Measurements from ENCODE around the gene DCST2. TPM values are rescaled to one million over a fixed set of nuclear protein-coding genes. Genes with fewer than 3 reads are reported as not detected.
A peak's percentile ranks its signal among the peaks of the same experiment; 100 is the strongest.

Gene DCST2
- polyA plus RNA-seq, 3 donors, result 2.6 TPM; not detected in 2

- intact Hi-C loops (cut with micrococcal nuclease), result loop anchor here in 1 of 2 donors (5.0 kb wide), 1 partner anchor 33 kb away; no protein-coding TSS in a partner anchor
- H3K27ac Mint-ChIP-seq, result no peak overlapping the region
Measured at GRCh38 chr1:154983776-154984466, 49.7 kb downstream of the DCST2 start.

More at GRCh38 chr1:154983776-154984466, 49.7 kb downstream of the DCST2 start:
- Mint-ChIP-seq H3K36me3 (peaks cover 9 to 33% of the 10 kb centered on the region in 2 donors), H3K4me3 (no peak overlapping the region), H3K4me1 (peaks cover 14% of the 10 kb centered on the region), H3K9me3 (peaks cover 0 to 2% (median 0%) of the 10 kb centered on the region in 7 donors), H3K27me3 (ENCODE audit: low read depth in 3 of 3) (no peaks in the 10 kb centered on the region)
- H3K36me3 ChIP-seq (replicated peaks in 1 of 2; ENCODE audit: control insufficient read depth in 1 of 2, insufficient read depth in 2 of 2, low read length in 2 of 2), result peaks cover 13 to 18% of the 10 kb centered on the region in 2 donors
- H3K9me3 ChIP-seq (replicated peaks in 1 of 2; ENCODE audit: control insufficient read depth in 1 of 2, insufficient read depth in 1 of 2, low read length in 2 of 2), result no peaks in the 10 kb centered on the region
- 15% methylated on average over 12 of the region's 17 CpGs for whole genome bisulfite sequencing (ENCODE audit: insufficient coverage)
- H3K27me3 ChIP-seq (ENCODE audit: control insufficient read depth in 2 of 2, insufficient read depth in 2 of 2, low read length in 2 of 2), result no peaks in the 10 kb centered on the region
- H3K9ac ChIP-seq (ENCODE audit: insufficient read depth, low read length, poor library complexity, severe bottlenecking), result peak overlapping the region; percentile 65
- TF ChIP-seq CTCF (IDR thresholded peaks at IDR 0.05), result no peak
- peaks cover 22% of the 10 kb centered on the region for H4K20me1 ChIP-seq (ENCODE audit: insufficient read depth, low read length)
- peak overlapping the region in 1 of 2 donors; percentile 85 for H3K27ac ChIP-seq (ENCODE audit: low read depth in 1 of 2, low read length in 2 of 2)
- peaks cover 19 to 27% of the 10 kb centered on the region in 2 donors for H3K4me1 ChIP-seq (ENCODE audit: control insufficient read depth in 1 of 2, insufficient read depth in 2 of 2, low read length in 2 of 2)
- peak overlapping the region; percentile 51 to 97 (median 92) for H3K4me3 ChIP-seq (replicated peaks in 1 of 3; ENCODE audit: low read depth in 2 of 3, low read length in 3 of 3)
- no peak for DNase-seq
- H3K79me2 ChIP-seq (ENCODE audit: insufficient read depth, low read length), result peaks cover 66% of the 10 kb centered on the region
- peak overlapping the region; percentile 87 for H2AFZ ChIP-seq (ENCODE audit: insufficient read depth, low read depth, low read length, poor library complexity, severe bottlenecking)
- H3K4me2 ChIP-seq (replicated peaks; ENCODE audit: extremely low read depth, low read length, poor library complexity, severe bottlenecking), result peak overlapping the region; percentile 94
